Measurements from ENCODE around the gene KRT75. TPM values are rescaled to one million over a fixed set of nuclear protein-coding genes. Genes with fewer than 3 reads are reported as not detected.
A peak's percentile ranks its signal among the peaks of the same experiment; 100 is the strongest.

Gene KRT75
- total and polyA plus RNA-seq, 8 donors = not detected

DNA sequence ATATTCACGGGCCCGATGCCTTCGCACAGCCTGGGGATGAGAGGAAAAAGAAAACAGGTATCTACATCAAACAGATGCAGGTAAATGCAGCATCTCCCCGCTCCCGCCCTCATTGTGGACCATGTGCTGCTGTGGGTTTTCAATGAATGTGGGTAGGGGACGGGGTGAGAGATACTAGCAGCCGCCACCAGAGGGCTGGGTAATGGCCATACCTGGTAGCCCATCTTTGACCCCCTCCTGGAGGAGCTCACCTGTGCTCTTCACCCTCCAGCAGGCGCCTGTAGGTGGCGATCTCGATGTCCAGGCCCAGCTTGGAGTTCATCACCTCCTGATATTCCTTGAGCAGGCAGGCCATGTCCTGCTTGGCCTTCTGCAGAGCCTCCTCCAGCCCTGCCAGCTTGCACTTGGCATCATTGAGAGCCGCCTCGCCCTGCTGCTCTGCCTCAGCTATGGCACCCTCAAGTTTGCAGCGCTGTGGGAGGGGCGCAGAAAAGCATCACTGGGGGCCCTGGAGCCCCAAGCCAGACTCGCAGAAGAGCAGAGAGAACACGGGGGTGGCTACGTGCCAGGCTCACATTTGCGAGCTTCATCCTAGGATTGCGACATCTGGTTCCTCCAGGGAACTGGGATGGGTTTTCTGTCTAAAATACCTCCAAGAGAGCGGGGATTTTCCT, 38.3 kb downstream of the KRT75 start:
- Histone ChIP-seq H3K4me1 (peaks cover 3 to 24% (median 11%) of the 10 kb centered on the region in 4 donors), H3K4me3 (no peak overlapping the region), H3K9me3 (no peaks in the 10 kb centered on the region), H3K27me3 (peaks cover 0 to 12% (median 0%) of the 10 kb centered on the region in 3 donors), H3K36me3 (no peaks in the 10 kb centered on the region), H3K27ac (no peak overlapping the region)
- no peak for TF ChIP-seq POLR2AphosphoS5 (IDR thresholded peaks at IDR 0.05)
- TF ChIP-seq, protein P1, sequence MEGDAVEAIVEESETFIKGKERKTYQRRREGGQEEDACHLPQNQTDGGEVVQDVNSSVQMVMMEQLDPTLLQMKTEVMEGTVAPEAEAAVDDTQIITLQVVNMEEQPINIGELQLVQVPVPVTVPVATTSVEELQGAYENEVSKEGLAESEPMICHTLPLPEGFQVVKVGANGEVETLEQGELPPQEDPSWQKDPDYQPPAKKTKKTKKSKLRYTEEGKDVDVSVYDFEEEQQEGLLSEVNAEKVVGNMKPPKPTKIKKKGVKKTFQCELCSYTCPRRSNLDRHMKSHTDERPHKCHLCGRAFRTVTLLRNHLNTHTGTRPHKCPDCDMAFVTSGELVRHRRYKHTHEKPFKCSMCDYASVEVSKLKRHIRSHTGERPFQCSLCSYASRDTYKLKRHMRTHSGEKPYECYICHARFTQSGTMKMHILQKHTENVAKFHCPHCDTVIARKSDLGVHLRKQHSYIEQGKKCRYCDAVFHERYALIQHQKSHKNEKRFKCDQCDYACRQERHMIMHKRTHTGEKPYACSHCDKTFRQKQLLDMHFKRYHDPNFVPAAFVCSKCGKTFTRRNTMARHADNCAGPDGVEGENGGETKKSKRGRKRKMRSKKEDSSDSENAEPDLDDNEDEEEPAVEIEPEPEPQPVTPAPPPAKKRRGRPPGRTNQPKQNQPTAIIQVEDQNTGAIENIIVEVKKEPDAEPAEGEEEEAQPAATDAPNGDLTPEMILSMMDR (IDR thresholded peaks at IDR 0.05) = peak in 1 of 7 experiments; percentile 25
- intact Hi-C loops (cut with DNase I; ENCODE audit: low total_unique reads) = no loop called here
- 69 to 80% (median 74%) methylated on average over 20 of the region's 20 CpGs for WGBS, 5 donors
- DNase-seq = no peak

GRCh38 chr12:52394836-52395405, 39.2 kb downstream of the KRT75 start:
- Histone ChIP-seq H3K4me1 (peaks cover 3 to 24% (median 11%) of the 10 kb centered on the region in 4 donors), H3K27me3 (peaks cover 0 to 14% (median 0%) of the 10 kb centered on the region in 3 donors), H3K9me3 (no peaks in the 10 kb centered on the region), H3K36me3 (no peaks in the 10 kb centered on the region), H3K27ac (no peak overlapping the region), H3K4me3 (no peak overlapping the region)
- TF ChIP-seq POLR2AphosphoS5 (IDR thresholded peaks at IDR 0.05) (no peak), EP300 (IDR thresholded peaks at IDR 0.05) (no peak)
- DNase-seq = no peak
- WGBS, 5 donors = 87 to 96% (median 93%) methylated on average over 7 to 13 of the region's 13 CpGs
- intact Hi-C loops (cut with DNase I; ENCODE audit: low total_unique reads) = no loop called here

DNA sequence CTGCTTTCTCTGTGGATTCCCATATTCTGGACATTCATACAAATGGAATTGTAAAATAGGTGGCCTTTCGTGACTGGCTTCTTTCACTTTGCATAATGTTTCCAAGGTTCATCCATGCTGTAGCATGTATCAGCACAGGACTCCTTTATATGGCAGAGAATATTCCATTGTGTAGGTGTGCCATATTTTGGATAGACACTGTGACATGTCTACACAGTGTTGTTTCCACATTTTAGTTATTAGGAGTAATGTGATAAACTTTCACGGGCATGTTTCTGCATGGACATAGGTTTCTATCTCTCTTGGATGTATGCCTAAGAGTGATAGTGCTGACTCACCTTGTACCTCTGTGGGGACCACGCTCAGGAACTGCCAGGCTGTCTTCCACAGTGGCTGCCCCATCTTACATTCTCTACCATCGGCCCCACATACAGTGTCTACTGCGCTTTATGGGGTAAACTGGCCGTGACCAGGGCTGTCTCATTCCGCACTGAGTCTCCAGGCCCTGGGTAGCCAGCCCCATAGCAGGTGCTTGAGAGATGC, 41.6 kb downstream of the KRT75 start:
- TF ChIP-seq EP300 (IDR thresholded peaks at IDR 0.05) (no peak), POLR2AphosphoS5 (IDR thresholded peaks at IDR 0.05) (no peak), POLR2A (IDR thresholded peaks at IDR 0.05) (no peak)
- TF ChIP-seq, protein P1 (IDR thresholded peaks at IDR 0.05) = no peak
- DNase-seq = no peak
- H3K36me3 ChIP-seq = no peaks in the 10 kb centered on the region
- H3K27ac ChIP-seq = no peak overlapping the region
- H3K9me3 ChIP-seq = no peaks in the 10 kb centered on the region
- H3K27me3 ChIP-seq = peaks cover 0 to 32% (median 4%) of the 10 kb centered on the region in 3 donors
- intact Hi-C loops (cut with DNase I; ENCODE audit: low total_unique reads) = no loop called here
- H3K4me1 ChIP-seq = peaks cover 3 to 24% (median 11%) of the 10 kb centered on the region in 4 donors
- 80 to 88% (median 85%) methylated on average over 7 of the region's 7 CpGs for WGBS, 5 donors
- no peak overlapping the region for H3K4me3 ChIP-seq

GRCh38 chr12:52391618-52392002, 42.6 kb downstream of the KRT75 start:
- peaks cover 0 to 32% (median 4%) of the 10 kb centered on the region in 3 donors for H3K27me3 ChIP-seq
- H3K27ac ChIP-seq = no peak overlapping the region
- TF ChIP-seq, protein P1 (IDR thresholded peaks at IDR 0.05) = no peak
- TF ChIP-seq EP300 (IDR thresholded peaks at IDR 0.05) = no peak
- TF ChIP-seq POLR2A (IDR thresholded peaks at IDR 0.05) = no peak
- no peak for TF ChIP-seq POLR2AphosphoS5 (IDR thresholded peaks at IDR 0.05)
- intact Hi-C loops (cut with DNase I; ENCODE audit: low total_unique reads) = no loop called here
- H3K4me1 ChIP-seq = peaks cover 3 to 24% (median 11%) of the 10 kb centered on the region in 4 donors
- no peaks in the 10 kb centered on the region for H3K36me3 ChIP-seq
- peak; percentile 74 to 83 for DNase-seq
- no peaks in the 10 kb centered on the region for H3K9me3 ChIP-seq
- H3K4me3 ChIP-seq = no peak overlapping the region
- 11 to 23% (median 13%) methylated on average over 3 to 4 of the region's 4 CpGs for WGBS, 5 donors

Data from stomach (tissue), 9 donors.